ENCODE data around the gene PADI1.

The PADI1 gene

GRCh38 chr1:17204546-17205440, at the start of gene PADI1:
TSS of gene PADI1 (plus strand) at chr1:17205128. CDS start at chr1:17205218, 90 bp downstream.
- no peak for DNase-seq

GRCh38 chr1:17155257-17155920, 49.5 kb upstream of the PADI1 start:
- DNase-seq: no peak

- no peak for DNase-seq
These were observed 48.8 kb upstream of the PADI1 start for GRCh38 chr1:17156108-17156507.

- no peak for DNase-seq
These were observed 46.0 kb upstream of the PADI1 start for GRCh38 chr1:17158961-17159360.

- DNase-seq: no peak
These were observed 43.7 kb upstream of the PADI1 start for GRCh38 chr1:17161137-17161740.

- no peak for DNase-seq
These were observed 42.8 kb upstream of the PADI1 start for GRCh38 chr1:17161926-17162800.

- DNase-seq: no peak
These were observed 42.0 kb upstream of the PADI1 start for GRCh38 chr1:17162941-17163340.

- no peak for DNase-seq
These were observed 41.6 kb upstream of the PADI1 start for GRCh38 chr1:17163371-17163770.

- no peak for DNase-seq
These were observed 40.9 kb upstream of the PADI1 start for GRCh38 chr1:17163789-17164666.

- no peak for DNase-seq
These were observed 39.1 kb upstream of the PADI1 start for GRCh38 chr1:17165823-17166222.

- DNase-seq: no peak
These were observed 37.7 kb upstream of the PADI1 start for GRCh38 chr1:17167041-17167785.

- no peak for DNase-seq
These were observed 37.2 kb upstream of the PADI1 start for GRCh38 chr1:17167786-17168090.

- no peak for DNase-seq
These were observed 36.6 kb upstream of the PADI1 start for GRCh38 chr1:17168091-17168876.

- no peak for DNase-seq
These were observed 34.4 kb upstream of the PADI1 start for GRCh38 chr1:17170571-17170970.

GRCh38 chr1:17173217-17173616, 31.7 kb upstream of the PADI1 start:
- DNase-seq: no peak

GRCh38 chr1:17176306-17177061, 28.4 kb upstream of the PADI1 start:
- no peak for DNase-seq

- no peak for DNase-seq
These were observed 27.3 kb upstream of the PADI1 start for GRCh38 chr1:17177651-17178050.

- DNase-seq: no peak
These were observed 23.0 kb upstream of the PADI1 start for GRCh38 chr1:17181781-17182464.
